OCI-LY3 (cell line): ENCODE results near the gene TRIM28.
A peak's percentile ranks its signal among the peaks of the same experiment; 100 is the strongest.
"Not testable (repeated sequence)": the region's sequence is repeated elsewhere in the genome, so short reads cannot be mapped to it uniquely, and the experiment has no call there.

Experiments
- H2AFZ ChIP-seq: fragments of 200-600, 300-600 bp; shearing (Covaris generic); 2 replicates; pipeline ENCODE4 v1.6.0; 2014; ENCODE audit warnings: antibody characterized with exemption, low read depth, low read length
- H3K27ac ChIP-seq: fragments of 200-600, 300-600 bp; sonication (generic); 2 replicates; pipeline ENCODE4 v1.5.1; 2014; ENCODE audit warnings: mild to moderate bottlenecking, low read length, moderate library complexity, mixed read lengths
- H3K27me3 ChIP-seq: fragments of 200-600, 300-600 bp; sonication (generic); 2 replicates; pipeline ENCODE4 v1.6.1; 2014; ENCODE audit warnings: low read depth, low read length, mixed read lengths
- H3K36me3 ChIP-seq: fragments of 200-600, 300-600 bp; sonication (generic); replicated peaks from 2 replicates; pipeline ENCODE3; 2014; ENCODE audit warnings: low read depth, low read length, mixed read lengths
- H3K4me1 ChIP-seq: fragments of 300-600, 200-600 bp; sonication (generic); 2 replicates; pipeline ENCODE4 v1.6.1; 2014; ENCODE audit warnings: low read length, mixed read lengths
- H3K4me2 ChIP-seq: fragments of 200-600, 300-600 bp; sonication (generic); 2 replicates; pipeline ENCODE4 v1.6.1; 2014; ENCODE audit warnings: low read length, mixed read lengths
- H3K4me3 ChIP-seq: fragments of 300-600, 200-600 bp; sonication (generic); 2 replicates; pipeline ENCODE4 v1.5.1; 2014; ENCODE audit warnings: antibody characterized with exemption, mild to moderate bottlenecking, low read length, moderate library complexity
- H3K79me2 ChIP-seq: fragments of 300-600, 200-600 bp; shearing (Covaris generic); 2 replicates; pipeline ENCODE4 v1.6.1; 2014; ENCODE audit warnings: mild to moderate bottlenecking, low read length, mixed read lengths
- H3K9ac ChIP-seq: fragments of 300-600, 200-600 bp; shearing (Covaris generic); 2 replicates; pipeline ENCODE4 v1.6.0; 2014; ENCODE audit warnings: mild to moderate bottlenecking, low read length, moderate library complexity
- H3K9me3 ChIP-seq: fragments of 200-600, 300-600 bp; shearing (Covaris generic); 2 replicates; pipeline ENCODE4 v1.6.1; 2014; ENCODE audit warnings: low read length, mixed read lengths; ENCODE audit not compliant: insufficient read depth
- H4K20me1 ChIP-seq: fragments of 200-600, 300-600 bp; sonication (generic); 2 replicates; pipeline ENCODE4 v1.6.1; 2016; ENCODE audit warnings: low read length, mixed read lengths; ENCODE audit not compliant: insufficient read depth
- EZH2phosphoT487 ChIP-seq: fragments of 200-600 bp; shearing (Covaris generic); IDR thresholded peaks from 2 replicates; pipeline ENCODE4 v1.6.1; 2018; ENCODE audit warnings: antibody characterized with exemption, mixed run types, low read depth
- TF ChIP-seq, protein P1 (sequence below): fragments of 200-600, 300-600 bp; sonication (generic); IDR thresholded peaks from 2 replicates; pipeline ENCODE4 v1.5.1; 2014; ENCODE audit warnings: antibody characterized with exemption, low read length, low read depth

TRIM28 gene

DNA sequence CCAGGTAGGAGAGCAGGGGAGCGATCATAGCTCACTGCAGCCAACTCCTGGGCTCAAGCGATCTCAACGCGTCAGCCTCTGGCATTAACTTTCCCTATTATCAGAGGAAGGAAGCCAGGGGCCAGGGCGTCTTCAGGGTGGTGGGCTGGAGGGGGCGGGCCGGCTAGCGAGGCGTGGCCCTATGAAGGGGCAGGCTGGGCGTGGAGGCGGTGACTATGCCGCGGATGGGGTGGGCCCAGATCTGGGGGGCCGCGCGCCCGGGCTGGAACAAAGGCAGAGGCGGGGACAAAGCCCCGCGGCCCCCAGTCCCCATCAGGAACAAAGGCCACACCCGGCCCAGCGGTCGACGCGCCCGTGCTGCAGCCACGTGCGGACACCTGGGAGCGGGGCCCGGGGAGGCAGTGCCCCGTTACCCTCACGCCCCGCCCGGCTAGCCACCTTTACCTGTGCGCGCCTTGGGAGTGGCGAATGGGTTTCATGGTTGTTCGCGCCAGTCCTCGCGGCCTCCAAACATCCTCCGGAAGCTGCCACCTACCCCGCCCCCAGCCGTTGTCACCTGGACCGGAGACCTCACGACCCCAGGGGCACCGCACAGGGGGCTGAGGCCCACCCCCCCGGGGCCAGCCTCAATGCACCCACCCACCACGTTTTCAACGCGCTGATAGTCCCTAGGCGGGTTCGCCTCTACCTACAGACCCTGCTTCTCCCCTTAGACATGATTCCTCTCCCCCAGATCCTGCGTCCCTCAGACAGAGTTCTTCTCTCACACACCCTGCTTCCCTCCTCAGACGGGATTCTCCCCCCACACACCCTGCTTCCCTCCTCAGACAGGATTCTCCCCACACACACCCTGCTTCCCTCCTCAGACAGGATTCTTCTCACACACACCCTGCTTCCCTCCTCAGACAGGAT lies 5.4 kb upstream of the TRIM28 start:
- H3K4me2 ChIP-seq = peak overlapping the region; percentile 90
- peaks cover 15% of the 10 kb centered on the region for H3K27me3 ChIP-seq
- peaks cover 10% of the 10 kb centered on the region for H3K4me1 ChIP-seq
- H3K27ac ChIP-seq = no peak overlapping the region
- TF ChIP-seq, protein P1, sequence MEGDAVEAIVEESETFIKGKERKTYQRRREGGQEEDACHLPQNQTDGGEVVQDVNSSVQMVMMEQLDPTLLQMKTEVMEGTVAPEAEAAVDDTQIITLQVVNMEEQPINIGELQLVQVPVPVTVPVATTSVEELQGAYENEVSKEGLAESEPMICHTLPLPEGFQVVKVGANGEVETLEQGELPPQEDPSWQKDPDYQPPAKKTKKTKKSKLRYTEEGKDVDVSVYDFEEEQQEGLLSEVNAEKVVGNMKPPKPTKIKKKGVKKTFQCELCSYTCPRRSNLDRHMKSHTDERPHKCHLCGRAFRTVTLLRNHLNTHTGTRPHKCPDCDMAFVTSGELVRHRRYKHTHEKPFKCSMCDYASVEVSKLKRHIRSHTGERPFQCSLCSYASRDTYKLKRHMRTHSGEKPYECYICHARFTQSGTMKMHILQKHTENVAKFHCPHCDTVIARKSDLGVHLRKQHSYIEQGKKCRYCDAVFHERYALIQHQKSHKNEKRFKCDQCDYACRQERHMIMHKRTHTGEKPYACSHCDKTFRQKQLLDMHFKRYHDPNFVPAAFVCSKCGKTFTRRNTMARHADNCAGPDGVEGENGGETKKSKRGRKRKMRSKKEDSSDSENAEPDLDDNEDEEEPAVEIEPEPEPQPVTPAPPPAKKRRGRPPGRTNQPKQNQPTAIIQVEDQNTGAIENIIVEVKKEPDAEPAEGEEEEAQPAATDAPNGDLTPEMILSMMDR = no peak
- TF ChIP-seq EZH2phosphoT487 = no peak
- H3K79me2 ChIP-seq = no peaks in the 10 kb centered on the region
- H4K20me1 ChIP-seq = no peaks in the 10 kb centered on the region
- peak overlapping the region; percentile 66 for H3K9ac ChIP-seq
- H3K4me3 ChIP-seq = peak overlapping the region; percentile 82
- H2AFZ ChIP-seq = peak overlapping the region; percentile 84; the same call in 1 of the 2 replicates
- H3K36me3 ChIP-seq = no peaks in the 10 kb centered on the region
- no peaks in the 10 kb centered on the region for H3K9me3 ChIP-seq

DNA sequence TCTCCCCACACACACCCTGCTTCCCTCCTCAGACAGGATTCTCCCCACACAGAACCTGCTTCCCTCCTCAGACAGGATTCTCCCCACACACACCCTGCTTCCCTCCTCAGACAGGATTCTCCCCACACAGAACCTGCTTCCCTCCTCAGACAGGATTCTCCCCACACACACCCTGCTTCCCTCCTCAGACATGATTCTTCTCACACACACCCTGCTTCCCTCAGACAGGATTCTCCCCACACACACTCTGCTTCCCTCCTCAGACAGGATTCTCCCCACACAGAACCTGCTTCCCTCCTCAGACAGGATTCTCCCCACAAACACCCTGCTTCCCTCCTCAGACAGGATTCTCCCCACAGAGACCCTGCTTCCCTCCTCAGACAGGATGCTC lies 4.7 kb upstream of the TRIM28 start:
- Histone ChIP-seq H3K9ac (peak overlapping the region; percentile 66), H3K4me2 (peak overlapping the region; percentile 90), H3K4me3 (peak overlapping the region; percentile 82), H3K27me3 (peaks cover 15% of the 10 kb centered on the region)
- not testable (repeated sequence) for H2AFZ ChIP-seq, H3K27ac ChIP-seq, H4K20me1 ChIP-seq, H3K4me1 ChIP-seq, H3K9me3 ChIP-seq, H3K36me3 ChIP-seq, H3K79me2 ChIP-seq

DNA sequence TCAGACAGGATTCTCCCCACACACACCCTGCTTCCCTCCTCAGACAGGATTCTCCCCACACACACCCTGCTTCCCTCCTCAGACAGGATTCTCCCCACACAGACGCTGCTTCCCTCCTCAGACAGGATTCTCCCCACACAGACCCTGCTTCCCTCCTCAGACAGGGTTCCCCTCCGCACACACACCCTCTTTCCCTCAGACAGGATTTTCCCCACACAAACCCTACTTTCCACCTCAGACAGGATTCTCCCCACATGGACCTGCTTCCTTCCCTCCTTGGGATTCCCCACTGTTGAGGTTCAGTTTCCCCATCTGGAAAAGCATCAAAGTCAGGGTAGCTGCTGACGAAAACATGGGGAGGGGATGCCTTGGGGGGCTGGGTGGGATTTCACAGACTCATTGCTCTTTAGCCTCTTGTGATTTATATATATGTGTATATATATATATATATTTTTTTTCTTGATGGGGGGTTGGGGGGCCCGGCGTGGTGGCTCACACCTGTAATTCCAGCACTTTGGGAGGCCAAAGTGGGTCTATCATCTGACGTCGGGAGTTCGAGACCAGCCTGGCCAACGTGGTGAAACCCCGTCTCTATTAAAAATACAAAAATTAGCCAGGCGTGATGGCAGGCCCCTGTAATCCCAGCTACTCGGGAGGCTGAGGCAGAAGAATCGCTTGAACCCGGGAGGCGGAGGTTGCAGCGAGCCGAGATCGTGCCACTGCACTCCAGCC lies 1.1 kb upstream of the TRIM28 start:
- Histone ChIP-seq H3K4me1 (peaks cover 18% of the 10 kb centered on the region), H4K20me1 (peaks cover 32% of the 10 kb centered on the region), H3K79me2 (peaks cover 36% of the 10 kb centered on the region), H3K4me2 (peak overlapping the region; percentile 88; the same call in 1 of the 2 replicates), H3K4me3 (peak overlapping the region; percentile 91; the same call in 1 of the 2 replicates), H3K36me3 (peaks cover 30% of the 10 kb centered on the region), H3K27me3 (peaks cover 15% of the 10 kb centered on the region)
- not testable (repeated sequence) for H3K27ac ChIP-seq, H2AFZ ChIP-seq, H3K9ac ChIP-seq, H3K9me3 ChIP-seq

DNA sequence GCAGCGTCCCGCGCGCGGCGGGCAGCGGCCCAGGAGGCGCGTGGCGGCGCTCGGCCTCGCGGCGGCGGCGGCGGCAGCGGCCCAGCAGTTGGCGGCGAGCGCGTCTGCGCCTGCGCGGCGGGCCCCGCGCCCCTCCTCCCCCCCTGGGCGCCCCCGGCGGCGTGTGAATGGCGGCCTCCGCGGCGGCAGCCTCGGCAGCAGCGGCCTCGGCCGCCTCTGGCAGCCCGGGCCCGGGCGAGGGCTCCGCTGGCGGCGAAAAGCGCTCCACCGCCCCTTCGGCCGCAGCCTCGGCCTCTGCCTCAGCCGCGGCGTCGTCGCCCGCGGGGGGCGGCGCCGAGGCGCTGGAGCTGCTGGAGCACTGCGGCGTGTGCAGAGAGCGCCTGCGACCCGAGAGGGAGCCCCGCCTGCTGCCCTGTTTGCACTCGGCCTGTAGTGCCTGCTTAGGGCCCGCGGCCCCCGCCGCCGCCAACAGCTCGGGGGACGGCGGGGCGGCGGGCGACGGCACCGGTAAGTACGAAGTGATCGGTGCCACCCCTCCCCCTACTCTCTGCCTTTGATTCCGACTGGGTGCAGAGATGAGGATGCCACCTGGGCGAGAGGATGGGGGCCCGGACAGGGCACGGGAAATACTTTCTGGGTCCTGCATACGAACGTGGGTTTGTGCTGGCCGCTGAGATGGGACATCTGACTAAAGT lies 874 bp downstream of the TRIM28 start:
- Histone ChIP-seq H4K20me1 (peaks cover 42% of the 10 kb centered on the region), H3K4me1 (peaks cover 15% of the 10 kb centered on the region), H3K9me3 (no peaks in the 10 kb centered on the region), H3K4me2 (peak overlapping the region; percentile 100), H3K4me3 (peak overlapping the region; percentile 91), H3K9ac (peak overlapping the region; percentile 92), H3K79me2 (peaks cover 55% of the 10 kb centered on the region), H3K27ac (peak overlapping the region; percentile 82), H2AFZ (no peak overlapping the region), H3K27me3 (peaks cover 8% of the 10 kb centered on the region), H3K36me3 (peaks cover 49% of the 10 kb centered on the region)
- TF ChIP-seq, protein P1 = no peak
- TF ChIP-seq EZH2phosphoT487 = no peak
